CD4-positive, alpha-beta T cell treated with Interleukin-17A for 4 hours (primary cell): ENCODE data around the gene PADI6.
"Not testable (repeated sequence)": the region's sequence is repeated elsewhere in the genome, so short reads cannot be mapped to it uniquely, and the experiment has no call there.

Experiments used
- DNase-seq: peaks from one replicate; pipeline ENCODE4 v3.0.0-alpha.2; 2020; ENCODE audit warnings: mixed read lengths

Gene PADI6

GRCh38 chr1:17405898-17406759, 34.1 kb downstream of the PADI6 start:
- peak; percentile 53 for DNase-seq

DNA sequence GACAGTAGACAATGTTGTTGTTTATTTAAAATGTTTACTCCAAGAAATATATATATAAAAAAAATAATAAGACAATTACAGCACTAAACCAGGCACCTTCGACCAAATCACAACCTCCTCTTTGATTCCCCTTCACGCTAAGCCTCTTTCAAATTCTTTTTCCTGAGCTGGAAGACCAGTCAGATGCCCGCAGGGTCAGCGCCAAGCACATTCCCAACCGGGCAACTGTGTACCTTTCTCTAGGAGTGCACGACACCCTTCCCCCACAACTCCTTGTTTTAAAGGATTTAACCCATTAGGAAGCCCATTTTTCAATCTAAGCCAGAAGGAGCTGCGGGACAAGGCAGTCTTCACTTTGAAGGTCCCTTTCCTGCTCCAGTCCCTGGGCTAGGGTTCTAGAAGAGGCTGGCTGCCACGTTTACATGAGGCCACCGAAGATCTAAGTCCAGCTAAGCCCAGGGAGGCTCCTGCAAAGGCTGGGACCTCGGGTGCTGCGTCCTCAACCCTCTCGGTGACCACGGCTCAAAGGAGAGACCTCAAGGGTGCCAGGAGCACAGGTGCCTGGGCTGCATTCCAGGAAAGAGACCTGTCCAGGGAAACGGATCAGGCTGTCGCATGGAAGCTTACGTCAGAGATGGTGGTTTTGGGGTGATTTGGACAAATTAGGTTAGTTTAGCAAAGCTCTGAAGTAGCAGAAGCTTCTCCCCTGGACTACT, 34.9 kb downstream of the PADI6 start:
- not testable (repeated sequence) for DNase-seq

DNA sequence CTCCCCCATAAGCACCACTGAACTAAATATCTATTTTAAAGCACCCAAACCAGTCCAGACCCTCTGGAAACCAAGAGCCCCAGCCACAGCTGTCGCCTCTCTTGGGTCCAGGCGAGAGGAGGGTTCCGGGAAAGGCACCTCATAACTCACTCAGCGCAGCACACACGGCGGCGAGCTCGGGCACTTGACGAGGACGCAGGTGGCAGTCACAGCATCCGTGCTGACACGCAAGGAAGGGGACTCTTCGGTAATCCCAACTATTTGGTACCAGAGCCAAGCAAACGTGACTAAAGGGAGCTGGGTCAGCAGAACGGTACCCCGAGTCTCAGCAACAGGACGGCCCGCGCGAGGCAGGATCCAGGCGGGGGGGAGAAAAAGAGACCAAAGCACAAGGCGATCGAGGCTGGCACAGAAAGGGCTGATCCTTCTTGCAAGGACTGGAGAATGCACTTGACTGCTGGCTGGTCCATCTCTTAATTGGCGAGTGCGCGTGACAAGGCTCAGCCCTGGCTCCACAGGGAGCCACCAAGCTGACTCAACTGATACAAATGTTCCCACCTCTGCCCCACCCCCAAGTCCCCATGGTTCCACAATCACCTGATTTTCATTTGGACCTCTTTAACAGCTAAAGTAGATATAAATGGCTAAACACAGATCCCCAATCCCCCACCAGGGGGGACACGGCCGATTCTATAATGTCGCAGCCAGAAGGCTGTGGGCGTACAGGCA, 36.0 kb downstream of the PADI6 start:
- DNase-seq, result not testable (repeated sequence)

- no peak for DNase-seq
Observed at GRCh38 chr1:17409391-17409811, 37.4 kb downstream of the PADI6 start.

DNA sequence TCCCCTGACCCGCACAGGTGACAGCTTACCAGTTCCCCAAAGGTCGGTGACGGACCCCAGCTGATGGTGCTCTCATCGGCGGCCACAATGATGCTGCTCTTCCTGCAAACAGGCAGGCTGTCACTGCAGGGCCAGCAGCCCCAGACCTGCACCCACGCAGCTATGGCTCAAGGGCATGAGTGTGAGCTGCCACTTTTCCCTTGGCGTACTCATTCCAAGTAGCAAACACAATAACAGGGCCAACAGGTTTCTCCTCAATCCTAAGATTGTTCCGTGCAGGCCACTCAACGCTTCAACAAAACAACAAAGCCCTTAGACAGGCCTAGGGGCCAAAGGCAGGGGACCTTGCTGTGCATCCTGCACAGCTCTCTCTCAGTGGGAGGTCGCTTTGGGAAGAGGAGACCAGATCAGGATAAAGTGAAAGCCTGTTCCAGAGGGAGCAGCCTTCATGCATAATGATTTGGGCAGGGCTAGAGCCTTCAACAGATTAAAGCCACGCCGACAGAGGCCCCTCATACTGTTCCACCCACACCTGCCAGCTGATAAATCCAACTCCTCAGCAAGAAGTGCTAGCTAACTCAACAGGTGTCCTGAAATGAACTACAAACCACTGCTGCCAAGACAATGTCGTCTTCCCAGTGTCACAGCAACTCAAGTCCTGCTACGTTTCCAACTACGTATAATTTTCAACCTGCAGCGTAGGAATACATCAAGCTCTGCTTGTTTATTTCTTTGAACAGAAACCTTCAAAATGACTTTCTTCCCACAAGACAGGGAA, 40.3 kb downstream of the PADI6 start:
- DNase-seq, result no peak

- no peak for DNase-seq
Observed at GRCh38 chr1:17414022-17414421, 42.0 kb downstream of the PADI6 start.

DNA sequence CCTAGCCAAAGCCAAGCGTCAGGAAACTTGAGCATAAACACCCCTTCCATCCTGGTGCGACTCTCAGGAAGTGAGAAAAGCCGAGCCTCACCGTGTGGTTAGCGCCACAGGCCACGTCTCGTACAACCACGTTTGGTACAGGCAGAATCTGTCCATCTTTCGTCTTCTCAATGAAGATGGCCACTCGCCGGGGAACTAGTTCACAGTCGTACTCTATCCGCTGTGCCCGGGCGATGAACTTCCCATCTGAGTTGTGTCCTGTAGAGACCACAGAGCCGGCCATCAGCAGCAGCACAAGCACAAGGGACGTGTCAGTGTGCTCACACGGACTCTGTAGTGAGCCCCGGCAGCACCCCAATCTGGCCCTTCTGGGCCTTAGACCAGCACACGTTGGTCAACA, 44.4 kb downstream of the PADI6 start:
- DNase-seq, result no peak

GRCh38 chr1:17419626-17420328, 47.8 kb downstream of the PADI6 start:
- DNase-seq, result peak; percentile 76

- no peak for DNase-seq
Observed at GRCh38 chr1:17420391-17420918, 48.5 kb downstream of the PADI6 start.

DNA sequence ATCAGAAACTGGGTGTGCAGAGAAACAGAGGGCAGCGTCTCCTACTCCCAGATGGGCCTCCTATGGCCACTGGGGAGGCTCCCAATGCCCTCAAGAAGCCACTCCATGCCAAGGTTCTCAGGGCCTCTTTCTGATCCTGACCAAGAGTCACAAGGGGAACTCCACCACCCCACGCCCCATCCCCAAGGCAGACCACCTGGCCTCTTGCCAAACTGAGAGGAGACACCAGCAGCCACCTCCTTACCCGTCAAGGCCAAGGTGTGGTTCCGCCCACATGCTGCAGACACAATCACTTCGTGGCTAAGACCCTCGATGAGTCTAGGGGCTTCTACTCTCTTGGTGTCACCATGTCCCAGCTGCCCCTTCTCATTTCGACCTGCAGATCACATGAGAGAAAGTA, 50.5 kb downstream of the PADI6 start:
- no peak for DNase-seq

DNA sequence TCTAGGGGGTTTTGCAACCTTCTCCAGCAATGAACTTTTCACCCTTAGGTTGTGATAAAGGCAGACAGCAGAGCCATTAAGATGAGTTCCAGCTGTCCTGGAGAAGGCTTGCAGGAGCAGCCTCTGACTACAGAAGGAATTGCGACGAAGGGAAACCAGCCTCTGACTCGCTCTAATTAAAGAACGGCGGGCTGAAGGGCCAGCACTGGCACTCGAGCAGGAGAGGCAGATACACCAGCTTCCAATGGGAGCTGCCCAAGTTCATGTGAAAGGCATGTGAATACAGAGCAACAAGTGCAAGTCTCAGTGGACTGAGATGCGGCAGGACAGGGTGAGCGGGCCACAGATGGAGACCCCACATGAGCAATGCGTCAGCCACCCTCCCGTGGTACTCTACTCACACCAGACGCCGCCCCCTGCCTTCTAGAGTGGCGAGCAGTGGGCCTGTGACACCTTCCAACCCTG, 51.8 kb downstream of the PADI6 start:
- no peak for DNase-seq

GRCh38 chr1:17425806-17426600, 54.0 kb downstream of the PADI6 start:
- no peak for DNase-seq

GRCh38 chr1:17427696-17428660, 56.0 kb downstream of the PADI6 start:
- no peak for DNase-seq

GRCh38 chr1:17429183-17429582, 57.2 kb downstream of the PADI6 start:
- DNase-seq, result no peak

DNA sequence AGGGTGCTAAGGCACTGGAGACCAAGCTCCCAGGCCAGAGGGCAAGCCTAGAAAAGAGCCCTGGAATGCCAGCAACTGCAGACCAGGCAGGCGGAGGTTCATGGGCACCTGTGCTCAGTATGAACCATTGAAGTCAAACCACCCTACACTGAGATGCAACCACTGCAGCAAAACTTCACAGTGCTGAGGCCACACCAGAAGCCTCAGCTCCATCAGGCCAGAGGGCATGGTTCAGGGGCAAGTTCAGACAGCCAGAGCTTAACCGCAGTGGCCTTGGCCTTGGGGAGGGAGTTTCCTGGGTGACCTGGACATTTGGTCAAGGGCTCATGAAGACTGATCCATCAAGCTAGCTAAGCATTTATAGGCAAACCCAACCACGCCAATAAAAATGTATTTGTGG, 60.4 kb downstream of the PADI6 start:
- DNase-seq, result no peak

- no peak for DNase-seq
Observed at GRCh38 chr1:17433261-17433660, 61.3 kb downstream of the PADI6 start.

GRCh38 chr1:17434016-17434415, 62.0 kb downstream of the PADI6 start:
- no peak for DNase-seq

DNA sequence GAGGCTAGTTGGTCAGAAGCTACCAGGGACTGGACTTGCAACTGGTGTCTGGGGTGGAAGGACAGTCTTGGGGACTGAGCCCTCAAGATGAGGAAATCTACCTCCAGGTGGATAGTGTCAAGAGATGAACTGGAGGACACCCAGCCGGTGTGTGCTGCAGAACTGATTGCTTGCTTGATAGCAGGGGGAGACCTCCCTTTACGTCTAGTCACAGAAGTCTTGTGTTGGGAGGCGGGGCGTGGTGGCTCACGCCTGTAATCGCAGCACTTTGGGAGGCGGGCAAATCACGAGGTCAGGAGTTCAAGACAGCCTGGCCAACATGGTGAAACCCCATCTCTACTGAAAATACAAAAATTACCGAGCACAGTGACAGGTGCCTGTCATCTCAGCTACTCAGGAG, 62.6 kb downstream of the PADI6 start:
- no peak for DNase-seq

DNA sequence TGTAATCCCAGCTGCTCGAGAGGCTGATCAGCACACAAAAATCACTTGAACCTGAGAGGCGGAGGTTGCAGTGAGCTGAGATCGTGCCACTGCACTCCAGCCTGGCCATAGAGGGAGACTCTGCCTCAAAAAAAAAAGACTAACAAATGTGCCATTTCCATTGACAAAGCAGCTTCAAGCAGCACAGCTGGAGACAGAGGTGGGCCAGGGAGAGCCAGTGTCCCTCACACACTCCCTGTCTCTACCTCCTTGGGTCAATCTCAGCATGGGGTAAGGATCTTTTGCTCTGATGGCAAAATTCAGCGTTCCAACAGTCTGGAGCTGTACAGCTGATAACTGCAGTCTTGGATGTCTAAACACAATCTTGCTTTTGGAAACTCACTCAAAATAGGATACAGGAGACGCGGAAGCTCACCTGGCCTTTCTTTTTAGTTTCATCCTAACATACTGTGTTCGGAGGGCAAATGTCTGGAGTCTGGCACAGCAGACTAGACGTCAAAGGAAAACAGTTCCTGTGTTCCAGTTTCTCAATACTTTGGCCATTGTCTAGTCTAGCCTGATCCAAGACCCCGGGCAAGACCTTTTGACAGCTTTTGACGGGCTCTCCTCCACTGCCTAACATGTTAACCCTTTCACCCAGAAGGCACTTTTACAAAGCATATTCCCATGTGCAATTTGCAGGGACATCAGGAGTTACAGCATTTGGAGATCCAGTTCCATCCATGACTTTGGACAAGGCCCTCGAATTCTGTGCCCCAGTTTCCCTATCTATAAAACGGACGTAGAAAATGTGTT, 64.6 kb downstream of the PADI6 start:
- no peak for DNase-seq
